Epithelial cell of alveolus of lung (primary cell): ENCODE results near the gene PIKFYVE. TPM values are rescaled to one million over a fixed set of nuclear protein-coding genes. Genes with fewer than 3 reads are reported as not detected.

Experiments
- total RNA-seq: library from RNA; depleted of rRNA; stranded (reverse); fragments of >200 nt; gene quantifications from 2 replicates; pipeline ENCODE4 v1.2.1, GENCODE V29; 2015

The PIKFYVE gene
- 12.4 and 21.7 TPM in 2 replicates for total RNA-seq

GRCh38 chr2:208265801-208266552 lies at the start of gene PIKFYVE:
TSS of gene PIKFYVE (plus strand) at chr2:208266255. CDS start at chr2:208271520, 5,265 bp downstream.

DNA sequence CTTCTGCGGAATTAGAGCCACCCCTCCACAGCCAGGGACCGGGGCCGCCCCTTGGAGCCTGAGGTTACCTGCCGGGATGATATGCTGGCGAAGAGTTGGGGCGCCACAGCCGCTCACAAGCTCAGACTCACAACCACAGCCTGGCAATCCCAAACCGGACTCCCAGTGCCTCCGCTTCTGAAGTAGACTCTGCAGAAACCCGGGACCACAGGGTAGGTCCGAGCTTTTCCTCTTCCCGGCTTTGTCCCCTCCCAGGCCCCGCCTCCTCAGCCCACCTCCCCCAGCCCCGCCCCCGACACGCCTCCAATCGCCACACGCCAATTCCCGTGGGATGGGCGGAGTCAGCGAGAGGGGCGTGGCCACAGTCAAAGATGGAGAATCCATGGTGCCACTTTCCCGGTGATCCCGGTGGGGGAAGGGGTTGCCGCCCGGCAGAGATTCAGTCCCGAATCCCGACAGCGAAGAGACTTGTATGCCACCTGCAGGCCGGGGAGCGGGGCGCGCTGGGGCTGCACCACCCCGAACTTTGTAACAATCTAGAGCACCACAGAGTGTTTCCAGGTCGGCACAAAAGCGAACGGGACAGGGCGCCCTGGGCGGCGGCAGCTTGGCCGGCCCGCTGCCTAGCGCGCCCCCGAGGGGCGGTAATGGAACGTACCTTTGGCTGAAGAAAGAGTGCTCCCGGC lies 11.0 kb upstream of the PIKFYVE start, which contains the start of gene IDH1:
Gene IDH1 (minus strand): TSS at position 201 of the 686 bp plus-strand sequence. CDS start 3,520 bp downstream, outside the sequence.

GRCh38 chr2:208406474-208407451 lies 140.7 kb downstream of the PIKFYVE start, which contains the start of gene PTH2R:
TSS of gene PTH2R (plus strand) at chr2:208406792. CDS start at chr2:208407044, 252 bp downstream.

Other genes starting within 250 kb of the PIKFYVE start
- gene PLEKHM3, start 240.7 kb upstream of the PIKFYVE start, total RNA-seq = 3.7 and 13.3 TPM in 2 replicates
- gene CRYGD, start 141.7 kb upstream of the PIKFYVE start, total RNA-seq = not detected in 2 replicates
- gene CRYGC, start 136.4 kb upstream of the PIKFYVE start, total RNA-seq = not detected in 2 replicates
- not detected in 2 replicates for gene CRYGB, start 120.1 kb upstream of the PIKFYVE start, total RNA-seq
- gene CRYGA, start 102.7 kb upstream of the PIKFYVE start, total RNA-seq = not detected in 2 replicates
- gene C2orf80, start 76.2 kb upstream of the PIKFYVE start, total RNA-seq = not detected in 2 replicates
- gene IDH1, start 11.2 kb upstream of the PIKFYVE start, total RNA-seq = 82.6 and 142 TPM in 2 replicates
- not detected in 2 replicates for gene PTH2R, start 140.5 kb downstream of the PIKFYVE start, total RNA-seq